ENCODE measurements around the gene MRPL9.

MRPL9 gene

GRCh38 chr1:151729157-151729965 lies 33.9 kb downstream of the MRPL9 start:
- no peak for FAIRE-seq

GRCh38 chr1:151728151-151729054 lies 34.9 kb downstream of the MRPL9 start:
- no peak for FAIRE-seq

- no peak for FAIRE-seq
Measured at GRCh38 chr1:151723726-151724370, 39.4 kb downstream of the MRPL9 start.

- no peak for FAIRE-seq
Measured at GRCh38 chr1:151721788-151722510, 41.3 kb downstream of the MRPL9 start.

GRCh38 chr1:151720974-151721787 lies 42.1 kb downstream of the MRPL9 start, which contains the start of gene RIIAD1:
RIIAD1 (plus strand) TSS chr1:151721522; CDS start chr1:151721537, 15 bp downstream.
- no peak for FAIRE-seq

GRCh38 chr1:151720554-151720953 lies 42.7 kb downstream of the MRPL9 start:
- peak; percentile 14 for FAIRE-seq

GRCh38 chr1:151720125-151720524 lies 43.2 kb downstream of the MRPL9 start:
- FAIRE-seq, result no peak

GRCh38 chr1:151718666-151719065 lies 44.6 kb downstream of the MRPL9 start:
- FAIRE-seq, result no peak

GRCh38 chr1:151718011-151718431 lies 45.3 kb downstream of the MRPL9 start:
- FAIRE-seq, result no peak

GRCh38 chr1:151716771-151717631 lies 46.3 kb downstream of the MRPL9 start, which contains the start of gene CELF3:
CELF3 (minus strand) TSS chr1:151716803; CDS start chr1:151716020, 783 bp downstream.
- FAIRE-seq, result no peak

GRCh38 chr1:151716405-151716762 lies 46.9 kb downstream of the MRPL9 start:
- FAIRE-seq, result no peak

- no peak for FAIRE-seq
Measured at GRCh38 chr1:151715726-151716404, 47.4 kb downstream of the MRPL9 start.

- FAIRE-seq, result no peak
Measured at GRCh38 chr1:151714820-151715725, 48.2 kb downstream of the MRPL9 start.

GRCh38 chr1:151713874-151714273 lies 49.4 kb downstream of the MRPL9 start:
- FAIRE-seq, result no peak

GRCh38 chr1:151713044-151713443 lies 50.3 kb downstream of the MRPL9 start:
- no peak for FAIRE-seq

- FAIRE-seq, result no peak
Measured at GRCh38 chr1:151711951-151712350, 51.3 kb downstream of the MRPL9 start.

GRCh38 chr1:151711044-151711800 lies 52.1 kb downstream of the MRPL9 start:
- no peak for FAIRE-seq

Data from A204.1 (cell line).